Measurements from ENCODE around the gene NDUFA13. TPM values are rescaled to one million over a fixed set of nuclear protein-coding genes. Genes with fewer than 3 reads are reported as not detected.

NDUFA13 gene
- total RNA-seq, 1 donor from 2014 or later: 182 TPM

DNA sequence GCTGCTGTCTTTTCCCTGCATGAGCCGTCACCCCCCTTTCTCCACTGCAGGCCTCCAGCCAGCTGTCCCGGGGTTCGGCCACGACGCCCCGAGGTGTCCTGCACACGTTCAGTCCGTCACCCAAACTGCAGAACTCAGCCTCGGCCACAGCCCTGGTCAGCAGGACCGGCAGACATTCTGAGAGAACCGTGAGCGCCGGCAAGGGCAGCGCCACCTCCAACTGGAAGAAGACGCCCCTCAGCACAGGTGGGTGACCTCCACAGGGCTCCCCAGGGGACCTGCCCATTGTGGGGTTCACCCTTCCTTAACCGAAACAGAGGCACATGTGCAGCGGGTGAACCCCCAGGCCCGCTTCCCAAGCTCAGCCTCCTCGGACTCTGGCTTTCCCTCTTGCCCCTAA, 13.7 kb upstream of the NDUFA13 start:
- TF ChIP-seq, protein P1, sequence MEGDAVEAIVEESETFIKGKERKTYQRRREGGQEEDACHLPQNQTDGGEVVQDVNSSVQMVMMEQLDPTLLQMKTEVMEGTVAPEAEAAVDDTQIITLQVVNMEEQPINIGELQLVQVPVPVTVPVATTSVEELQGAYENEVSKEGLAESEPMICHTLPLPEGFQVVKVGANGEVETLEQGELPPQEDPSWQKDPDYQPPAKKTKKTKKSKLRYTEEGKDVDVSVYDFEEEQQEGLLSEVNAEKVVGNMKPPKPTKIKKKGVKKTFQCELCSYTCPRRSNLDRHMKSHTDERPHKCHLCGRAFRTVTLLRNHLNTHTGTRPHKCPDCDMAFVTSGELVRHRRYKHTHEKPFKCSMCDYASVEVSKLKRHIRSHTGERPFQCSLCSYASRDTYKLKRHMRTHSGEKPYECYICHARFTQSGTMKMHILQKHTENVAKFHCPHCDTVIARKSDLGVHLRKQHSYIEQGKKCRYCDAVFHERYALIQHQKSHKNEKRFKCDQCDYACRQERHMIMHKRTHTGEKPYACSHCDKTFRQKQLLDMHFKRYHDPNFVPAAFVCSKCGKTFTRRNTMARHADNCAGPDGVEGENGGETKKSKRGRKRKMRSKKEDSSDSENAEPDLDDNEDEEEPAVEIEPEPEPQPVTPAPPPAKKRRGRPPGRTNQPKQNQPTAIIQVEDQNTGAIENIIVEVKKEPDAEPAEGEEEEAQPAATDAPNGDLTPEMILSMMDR (IDR thresholded peaks at IDR 0.05; ENCODE audit: insufficient read depth, low read length, severe bottlenecking): no peak
- Histone ChIP-seq H3K4me3 (ENCODE audit: low read depth, low read length) (no peak overlapping the region), H3K36me3 (ENCODE audit: control insufficient read depth, insufficient read depth, low read length) (peaks cover 55% of the 10 kb centered on the region), H3K27me3 (ENCODE audit: control insufficient read depth, insufficient read depth, low read length) (no peaks in the 10 kb centered on the region)
- DNase-seq (ENCODE audit: low read depth) (no peak), FAIRE-seq (no peak)

DNA sequence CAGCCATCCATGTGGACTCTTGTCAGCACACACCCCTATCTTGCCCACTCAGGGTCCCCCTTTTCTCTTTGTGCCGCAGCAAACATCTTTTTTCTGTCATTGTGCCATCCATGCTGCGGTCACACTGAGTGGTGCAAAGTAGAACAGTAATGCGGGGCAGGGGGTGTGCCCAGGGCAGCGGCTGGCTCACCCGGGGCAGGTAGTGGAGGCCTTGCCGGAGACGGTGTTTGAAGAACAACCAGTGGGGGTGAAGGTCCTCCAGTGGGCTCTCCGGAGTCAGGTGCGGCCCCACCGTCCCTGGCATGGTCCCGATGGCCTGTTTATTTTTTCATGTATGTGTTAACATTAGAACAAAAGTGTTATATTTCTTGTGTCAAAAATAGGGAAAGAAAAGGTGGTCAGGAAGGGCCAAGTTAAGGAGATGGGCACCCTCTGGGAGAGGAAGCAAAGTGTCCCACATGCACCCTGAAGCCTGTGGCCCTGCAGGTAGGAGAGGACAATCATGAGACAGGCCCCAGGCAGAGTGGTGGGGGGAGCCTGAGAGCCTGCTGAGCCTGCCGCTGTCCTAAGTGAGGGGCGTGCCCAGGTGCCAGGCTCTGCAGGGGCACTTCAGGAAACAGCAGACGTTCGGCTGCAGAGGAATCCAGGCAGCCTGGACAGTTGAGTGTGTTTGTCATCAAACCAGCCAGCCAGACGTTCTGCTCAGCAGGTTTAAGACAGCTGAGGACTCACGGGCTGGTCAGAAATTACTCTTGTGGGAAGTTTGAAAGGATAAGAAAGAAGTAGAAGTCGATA, 13.0 kb upstream of the NDUFA13 start:
- DNase-seq (ENCODE audit: low read depth) (no peak), FAIRE-seq (no peak)
- H3K36me3 ChIP-seq (ENCODE audit: control insufficient read depth, insufficient read depth, low read length): peaks cover 50% of the 10 kb centered on the region
- H3K27me3 ChIP-seq (ENCODE audit: control insufficient read depth, insufficient read depth, low read length): no peaks in the 10 kb centered on the region
- no peak overlapping the region for H3K4me3 ChIP-seq (ENCODE audit: low read depth, low read length)
- TF ChIP-seq, protein P1 (IDR thresholded peaks at IDR 0.05; ENCODE audit: insufficient read depth, low read length, severe bottlenecking): no peak

DNA sequence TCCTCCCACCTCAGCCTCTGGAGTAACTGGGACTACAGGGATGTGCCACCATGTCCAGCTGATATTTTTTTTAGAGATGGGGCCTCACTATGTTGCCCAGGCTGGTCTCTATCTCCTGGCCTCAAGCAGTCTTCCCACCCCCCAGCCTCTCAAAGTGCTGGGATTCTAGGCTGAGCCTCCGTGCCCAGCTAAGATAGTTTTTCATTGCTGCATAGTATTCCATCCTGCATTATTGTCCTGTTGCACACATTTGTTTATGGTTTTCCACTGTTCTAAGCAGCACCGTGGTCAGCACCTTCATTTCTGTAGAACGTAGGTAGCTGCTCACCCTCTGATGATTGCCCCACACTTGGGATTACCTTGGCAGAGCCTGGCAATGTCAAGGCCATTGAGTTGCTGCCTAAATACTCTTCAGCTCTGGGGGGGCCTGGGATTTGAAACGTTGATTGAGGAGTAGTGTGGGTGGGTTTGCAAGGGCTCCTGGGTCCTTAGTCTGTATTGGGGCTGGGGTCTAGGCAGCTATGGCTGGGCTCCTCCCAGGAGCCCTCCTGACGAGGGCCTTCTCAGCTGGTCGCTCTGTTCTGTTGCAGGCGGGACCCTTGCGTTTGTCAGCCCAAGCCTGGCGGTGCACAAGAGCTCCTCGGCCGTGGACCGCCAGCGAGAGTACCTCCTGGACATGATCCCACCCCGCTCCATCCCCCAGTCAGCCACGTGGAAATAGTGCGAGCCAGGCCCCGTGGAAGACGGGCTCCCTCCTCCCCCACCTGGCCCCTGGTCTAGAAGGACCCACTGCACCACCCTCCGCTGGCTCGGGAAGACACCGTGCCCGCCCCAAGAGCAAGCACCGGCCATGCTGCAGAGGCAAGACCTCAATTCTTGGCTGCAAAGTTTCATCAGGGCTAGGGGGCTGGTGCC, 11.0 kb upstream of the NDUFA13 start:
- Histone ChIP-seq H3K36me3 (ENCODE audit: control insufficient read depth, insufficient read depth, low read length) (peaks cover 33% of the 10 kb centered on the region), H3K27me3 (ENCODE audit: control insufficient read depth, insufficient read depth, low read length) (no peaks in the 10 kb centered on the region), H3K4me3 (ENCODE audit: low read depth, low read length) (no peak overlapping the region)
- FAIRE-seq (no peak), DNase-seq (ENCODE audit: low read depth) (no peak)
- TF ChIP-seq, protein P1 (IDR thresholded peaks at IDR 0.05; ENCODE audit: insufficient read depth, low read length, severe bottlenecking): no peak

DNA sequence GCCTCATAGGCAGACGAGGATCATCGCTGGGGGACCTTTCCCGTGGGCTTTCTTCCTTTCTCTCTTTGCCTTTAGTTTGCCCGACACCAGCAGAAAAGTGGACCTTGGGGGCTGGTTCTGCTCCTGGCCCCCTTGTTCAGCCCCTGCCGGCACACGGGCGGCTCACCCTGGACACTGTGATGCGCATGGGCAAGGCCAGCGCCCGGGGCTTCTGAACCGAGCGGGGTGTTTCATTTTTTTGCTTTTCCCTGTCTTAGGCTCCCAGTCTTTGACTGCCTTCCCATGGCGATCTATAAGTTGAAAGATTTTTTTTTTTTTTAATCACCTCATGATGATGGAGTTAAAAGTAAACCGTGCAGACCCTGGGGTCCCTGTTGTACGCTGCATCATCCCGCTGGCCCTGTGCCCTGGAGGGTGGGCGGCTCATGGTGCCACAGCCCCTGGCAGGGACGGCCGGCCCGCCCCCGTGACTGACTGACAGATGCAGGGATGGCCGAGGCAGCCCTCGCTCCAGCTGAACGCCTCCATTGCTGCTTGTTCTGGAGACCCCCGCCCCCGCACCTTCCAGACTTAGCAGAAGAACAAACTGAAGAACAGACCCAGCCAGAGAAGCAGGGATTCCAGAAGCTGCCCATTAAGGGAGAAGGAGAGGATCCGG, 10.2 kb upstream of the NDUFA13 start:
- no peak overlapping the region for H3K4me3 ChIP-seq (ENCODE audit: low read depth, low read length)
- FAIRE-seq (no peak), DNase-seq (ENCODE audit: low read depth) (no peak)
- TF ChIP-seq, protein P1 (IDR thresholded peaks at IDR 0.05; ENCODE audit: insufficient read depth, low read length, severe bottlenecking): no peak
- no peaks in the 10 kb centered on the region for H3K27me3 ChIP-seq (ENCODE audit: control insufficient read depth, insufficient read depth, low read length)
- peaks cover 26% of the 10 kb centered on the region for H3K36me3 ChIP-seq (ENCODE audit: control insufficient read depth, insufficient read depth, low read length)

DNA sequence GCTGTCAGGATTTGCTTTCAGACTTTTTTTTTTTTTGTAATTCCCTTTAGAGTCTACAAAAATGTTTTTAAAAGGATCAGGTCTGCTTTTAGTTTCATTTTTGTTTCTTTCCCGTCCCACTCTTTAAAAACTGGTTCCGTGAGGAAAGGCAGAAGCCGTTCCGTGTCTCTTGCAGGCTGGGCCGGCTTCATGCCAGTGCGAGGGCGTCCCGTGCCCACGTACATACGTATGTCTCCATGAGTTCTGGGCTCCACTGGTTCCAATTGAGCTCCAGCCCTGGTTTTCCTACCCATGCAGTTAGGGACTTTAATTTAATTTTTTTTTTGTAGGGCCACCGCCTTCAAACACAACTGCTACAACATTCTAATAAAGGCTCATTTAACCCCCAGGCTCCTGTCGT, 9.4 kb upstream of the NDUFA13 start:
- DNase-seq (ENCODE audit: low read depth) (no peak), FAIRE-seq (no peak)
- Histone ChIP-seq H3K36me3 (ENCODE audit: control insufficient read depth, insufficient read depth, low read length) (peaks cover 20% of the 10 kb centered on the region), H3K27me3 (ENCODE audit: control insufficient read depth, insufficient read depth, low read length) (no peaks in the 10 kb centered on the region), H3K4me3 (ENCODE audit: low read depth, low read length) (no peak overlapping the region)
- TF ChIP-seq, protein P1 (IDR thresholded peaks at IDR 0.05; ENCODE audit: insufficient read depth, low read length, severe bottlenecking): no peak

All from bronchial epithelial cell (primary cell).